Measurements from ENCODE around the gene KCNMB4.

DNA sequence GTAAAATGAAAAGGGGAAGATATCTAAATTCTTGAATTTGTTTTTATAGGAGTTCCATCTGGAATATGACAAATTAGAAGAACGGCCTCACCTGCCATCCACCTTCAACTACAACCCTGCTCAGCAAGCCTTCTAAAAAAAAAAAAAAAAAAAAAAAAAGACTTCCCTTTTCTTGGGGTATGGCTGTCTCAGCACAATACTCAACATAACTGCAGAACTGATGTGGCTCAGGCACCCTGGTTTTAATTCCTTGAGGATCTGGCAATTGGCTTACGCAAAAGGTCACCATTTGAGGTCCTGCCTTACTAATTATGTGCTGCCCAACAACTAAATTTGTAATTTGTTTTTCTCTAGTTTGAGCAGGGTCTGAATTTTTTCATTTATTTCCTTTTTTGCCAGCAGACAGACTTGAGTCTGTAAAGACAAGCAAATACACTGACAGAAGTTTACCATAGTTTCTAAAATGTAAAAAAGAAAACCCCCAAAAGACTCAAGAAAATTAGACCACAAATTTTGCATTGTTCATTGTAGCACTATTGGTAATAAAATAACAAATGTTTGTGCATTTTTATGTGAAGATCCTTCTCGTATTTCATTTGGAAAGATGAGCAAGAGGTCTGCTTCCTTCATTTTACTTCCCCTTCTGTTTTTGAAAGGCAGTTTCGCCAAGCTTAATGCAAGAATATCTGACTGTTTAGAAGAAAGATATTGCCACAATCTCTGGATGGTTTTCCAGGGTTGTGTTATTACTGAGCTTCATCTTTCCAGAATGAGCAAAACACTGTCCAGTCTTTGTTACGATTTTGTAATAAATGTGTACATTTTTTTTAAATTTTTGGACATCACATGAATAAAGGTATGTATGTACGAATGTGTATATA is 12.1 kb upstream of the KCNMB4 start:
- TF ChIP-seq, protein P1, sequence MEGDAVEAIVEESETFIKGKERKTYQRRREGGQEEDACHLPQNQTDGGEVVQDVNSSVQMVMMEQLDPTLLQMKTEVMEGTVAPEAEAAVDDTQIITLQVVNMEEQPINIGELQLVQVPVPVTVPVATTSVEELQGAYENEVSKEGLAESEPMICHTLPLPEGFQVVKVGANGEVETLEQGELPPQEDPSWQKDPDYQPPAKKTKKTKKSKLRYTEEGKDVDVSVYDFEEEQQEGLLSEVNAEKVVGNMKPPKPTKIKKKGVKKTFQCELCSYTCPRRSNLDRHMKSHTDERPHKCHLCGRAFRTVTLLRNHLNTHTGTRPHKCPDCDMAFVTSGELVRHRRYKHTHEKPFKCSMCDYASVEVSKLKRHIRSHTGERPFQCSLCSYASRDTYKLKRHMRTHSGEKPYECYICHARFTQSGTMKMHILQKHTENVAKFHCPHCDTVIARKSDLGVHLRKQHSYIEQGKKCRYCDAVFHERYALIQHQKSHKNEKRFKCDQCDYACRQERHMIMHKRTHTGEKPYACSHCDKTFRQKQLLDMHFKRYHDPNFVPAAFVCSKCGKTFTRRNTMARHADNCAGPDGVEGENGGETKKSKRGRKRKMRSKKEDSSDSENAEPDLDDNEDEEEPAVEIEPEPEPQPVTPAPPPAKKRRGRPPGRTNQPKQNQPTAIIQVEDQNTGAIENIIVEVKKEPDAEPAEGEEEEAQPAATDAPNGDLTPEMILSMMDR (IDR thresholded peaks at IDR 0.05) = no peak
- no peak for TF ChIP-seq POLR2A (IDR thresholded peaks at IDR 0.05)
